H1 (cell line): ENCODE measurements around the gene IL18R1. TPM values are rescaled to one million over a fixed set of nuclear protein-coding genes. Genes with fewer than 3 reads are reported as not detected.

ENCODE experiments used
- CTCF ChIA-PET: fragments of 300-600 bp; sonication (Branson Sonifier 250); formaldehyde crosslinking; loops from one replicate; lab custom pipeline; 2021; ENCODE audit not compliant: partially characterized antibody; lab: Charles Lee
- POLR2A ChIA-PET: fragments of 300-600 bp; sonication (Branson Sonifier 250); formaldehyde crosslinking; loops from one replicate; lab custom pipeline; 2021; ENCODE audit warnings: inconsistent platforms; ENCODE audit not compliant: partially characterized antibody; lab: Charles Lee
- DNase-seq, 2 experiments: peaks; one replicate each; pipeline versions ENCODE4 v3.0.0 to v3.0.0-alpha.2; 2010 to 2022; ENCODE audit warnings: low spot score in 2 of 2, low read depth in 1 of 2, mixed read lengths in 1 of 2
- FAIRE-seq: peaks from 2 replicates; lab custom pipeline; 2011; peaks lifted over from hg19 to GRCh38; lab: Jason Lieb, UNC
- H2AFZ ChIP-seq: 2 replicates; pipeline ENCODE4 v1.8.1; 2012; ENCODE audit warnings: low read length, inconsistent platforms
- H2AK5ac ChIP-seq: 2 replicates; pipeline ENCODE4 v1.6.1; 2013; ENCODE audit warnings: low read depth, low read length
- H2BK120ac ChIP-seq: replicated peaks from 2 replicates; pipeline ENCODE3; 2013; ENCODE audit warnings: low read depth, low read length, inconsistent platforms
- H2BK12ac ChIP-seq: 2 replicates; pipeline ENCODE4 v1.6.1; 2013; ENCODE audit warnings: low read depth, low read length
- H2BK15ac ChIP-seq: 2 replicates; pipeline ENCODE4 v1.6.1; 2013; ENCODE audit warnings: low read length
- H2BK20ac ChIP-seq: 2 replicates; pipeline ENCODE4 v1.6.1; 2013; ENCODE audit warnings: low read length
- H2BK5ac ChIP-seq: 2 replicates; pipeline ENCODE4 v1.6.1; 2013; ENCODE audit warnings: low read depth, low read length
- H3K14ac ChIP-seq: 2 replicates; pipeline ENCODE4 v1.6.1; 2013; ENCODE audit warnings: inconsistent platforms; ENCODE audit not compliant: insufficient read length
- H3K18ac ChIP-seq: 2 replicates; pipeline ENCODE4 v1.6.1; 2013; ENCODE audit warnings: low read length; ENCODE audit errors: extremely low read depth
- H3K23ac ChIP-seq: 2 replicates; pipeline ENCODE4 v1.6.1; 2013; ENCODE audit warnings: inconsistent platforms; ENCODE audit not compliant: insufficient read length
- H3K23me2 ChIP-seq: 2 replicates; pipeline ENCODE4 v1.6.1; 2013; ENCODE audit warnings: low read depth, low read length
- H3K27ac ChIP-seq: 2 replicates; pipeline ENCODE4 v1.6.1; 2011; ENCODE audit warnings: low read depth, low read length, inconsistent platforms
- H3K27me3 ChIP-seq, 4 experiments: replicated peaks in 1 of 4; 1 replicate in 1 of 4; 2 replicates in 3 of 4; pipeline versions ENCODE4 v1.6.1 to v1.8.1; 2011 to 2013; ENCODE audit warnings: low read length in 3 of 4, mild to moderate bottlenecking in 3 of 4, inconsistent platforms in 2 of 4, mixed read lengths in 2 of 4, moderate library complexity in 1 of 4; ENCODE audit not compliant: control insufficient read depth in 3 of 4, insufficient read depth in 3 of 4; ENCODE audit errors: extremely low read depth in 1 of 4
- H3K36me3 ChIP-seq, 4 experiments: 2 replicates each; pipeline versions ENCODE4 v1.6.1 to v1.8.1; 2011 to 2013; ENCODE audit warnings: mild to moderate bottlenecking in 4 of 4, low read length in 3 of 4, moderate library complexity in 2 of 4, control low read depth in 1 of 4, inconsistent platforms in 1 of 4; ENCODE audit not compliant: insufficient read depth in 4 of 4, control insufficient read depth in 2 of 4
- H3K4ac ChIP-seq: replicated peaks from 2 replicates; pipeline ENCODE3; 2013; ENCODE audit warnings: low read length, low read depth, mixed read lengths, inconsistent platforms; ENCODE audit not compliant: insufficient read length
- H3K4me1 ChIP-seq, 4 experiments: replicated peaks in 1 of 4; 1 replicate in 1 of 4; 2 replicates in 3 of 4; pipeline versions ENCODE4 v1.6.1 to v1.8.1; 2011 to 2013; ENCODE audit warnings: low read length in 3 of 4, inconsistent platforms in 2 of 4, mixed read lengths in 1 of 4; ENCODE audit not compliant: insufficient read depth in 4 of 4, control insufficient read depth in 3 of 4
- H3K4me2 ChIP-seq, 2 experiments: 2 replicates each; pipeline versions ENCODE4 v1.6.1 to v1.8.1; 2011 to 2013; ENCODE audit warnings: low read depth in 2 of 2, low read length in 2 of 2, control low read depth in 1 of 2, inconsistent platforms in 1 of 2, mild to moderate bottlenecking in 1 of 2; ENCODE audit not compliant: insufficient read depth in 1 of 2
- H3K4me3 ChIP-seq, 4 experiments: fragments of 200-600, 300-600 bp in 1 of 4; sonication (generic), shearing (Covaris generic), sonication (Bioruptor Twin) in 1 of 4; 2 replicates each; pipeline versions ENCODE4 v1.5.1 to v1.8.1; 2011 to 2016; ENCODE audit warnings: low read length in 4 of 4, low read depth in 3 of 4, control low read depth in 2 of 4, inconsistent platforms in 2 of 4, mild to moderate bottlenecking in 2 of 4, mixed read lengths in 1 of 4, moderate library complexity in 1 of 4; ENCODE audit not compliant: insufficient read depth in 2 of 4; ENCODE audit errors: extremely low read depth in 1 of 4
- H3K56ac ChIP-seq: replicated peaks from 2 replicates; pipeline ENCODE3; 2013; ENCODE audit warnings: low read depth, mild to moderate bottlenecking, mixed read lengths, low read length, inconsistent platforms; ENCODE audit not compliant: insufficient read length
- H3K79me1 ChIP-seq: 2 replicates; pipeline ENCODE4 v1.6.1; 2013; ENCODE audit warnings: low read depth, low read length, control low read depth
- H3K79me2 ChIP-seq, 2 experiments: 2 replicates each; pipeline versions ENCODE4 v1.6.1 to v1.8.1; 2012 to 2013; ENCODE audit warnings: low read length in 2 of 2, mild to moderate bottlenecking in 2 of 2, inconsistent platforms in 1 of 2; ENCODE audit not compliant: insufficient read depth in 2 of 2, control insufficient read depth in 1 of 2
- H3K9ac ChIP-seq, 4 experiments: replicated peaks in 1 of 4; 1 replicate in 1 of 4; 2 replicates in 3 of 4; pipeline versions ENCODE4 v1.6.1 to v1.8.1; 2011 to 2013; ENCODE audit warnings: low read depth in 3 of 4, low read length in 3 of 4, control low read depth in 2 of 4, mild to moderate bottlenecking in 2 of 4, moderate library complexity in 2 of 4, inconsistent platforms in 1 of 4; ENCODE audit errors: extremely low read depth in 1 of 4
- H3K9me3 ChIP-seq, 2 experiments: 2 replicates each; pipeline versions ENCODE4 v1.6.1 to v1.8.1; 2012 to 2013; ENCODE audit warnings: mild to moderate bottlenecking in 2 of 2, moderate library complexity in 2 of 2, control low read depth in 1 of 2, inconsistent platforms in 1 of 2, low read depth in 1 of 2, low read length in 1 of 2, mixed read lengths in 1 of 2; ENCODE audit not compliant: insufficient read depth in 2 of 2
- H4K20me1 ChIP-seq, 2 experiments: replicated peaks in 1 of 2; 2 replicates each; pipeline versions ENCODE3 to v1.8.1; 2011 to 2013; ENCODE audit warnings: inconsistent platforms in 2 of 2, low read length in 2 of 2, mild to moderate bottlenecking in 1 of 2; ENCODE audit not compliant: insufficient read depth in 2 of 2, control insufficient read depth in 1 of 2
- H4K5ac ChIP-seq: 2 replicates; pipeline ENCODE4 v1.6.1; 2013; ENCODE audit warnings: low read length, low read depth, mixed read lengths, inconsistent platforms; ENCODE audit not compliant: insufficient read length
- H4K8ac ChIP-seq: 2 replicates; pipeline ENCODE4 v1.8.0; 2013; ENCODE audit warnings: mild to moderate bottlenecking, moderate library complexity, low read length, inconsistent platforms; ENCODE audit not compliant: insufficient read depth; ENCODE audit errors: extremely low read depth
- H4K91ac ChIP-seq: replicated peaks from 2 replicates; pipeline ENCODE3; 2013; ENCODE audit warnings: low read length, mixed read lengths, inconsistent platforms; ENCODE audit not compliant: insufficient read length
- JUN ChIP-seq: IDR thresholded peaks from 2 replicates; pipeline ENCODE4 v1.6.1; 2011; ENCODE audit warnings: low read depth, mild to moderate bottlenecking, improper control_type of control experiment, low read length
- KDM5A ChIP-seq: fragments of 200-600 bp; IDR thresholded peaks from 2 replicates; pipeline ENCODE4 v1.7.1; 2012; ENCODE audit warnings: mild to moderate bottlenecking, low read length, inconsistent platforms, mixed read lengths
- POU5F1 ChIP-seq: IDR thresholded peaks from 2 replicates; pipeline ENCODE4 v1.6.1; 2011; ENCODE audit warnings: low read depth, mild to moderate bottlenecking, low read length, moderate library complexity
- SUZ12 ChIP-seq: fragments of 200-600 bp; sonication (generic); IDR thresholded peaks from 2 replicates; pipeline ENCODE4 v1.6.1; 2012; ENCODE audit warnings: mild to moderate bottlenecking, inconsistent platforms, low read length, moderate library complexity, mixed read lengths
- ZNF274 ChIP-seq: IDR thresholded peaks from 2 replicates; pipeline ENCODE4 v1.7.0; 2012; ENCODE audit warnings: low read length, borderline replicate concordance; ENCODE audit errors: extremely low read depth
- WGBS, 2 experiments: shearing (Covaris generic) in 1 of 2; methylation state at CpG; one replicate each; pipeline versions ENCODE4 v1.1.6 to v1.1.7; 2013 to 2015; ENCODE audit warnings: low lambda C conversion rate in 2 of 2, mixed read lengths in 2 of 2, inconsistent platforms in 1 of 2, low coverage in 1 of 2, missing lambda C conversion rate in 1 of 2; ENCODE audit not compliant: insufficient replicate concordance in 2 of 2, insufficient coverage in 1 of 2, insufficient read length in 1 of 2; ENCODE audit errors: extremely low coverage in 1 of 2, missing lambda C conversion rate in 1 of 2; 5-methylcytosine and 5-hydroxymethylcytosine counted together
- polyA plus RNA-seq, 7 experiments: library from polyadenylated mRNA; depleted of rRNA in 3 of 7; stranded (reverse) in 5 of 7; unstranded in 2 of 7; fragments of >200 nt in 5 of 7; fragments of 200-250 nt in 2 of 7; gene quantifications; 1 replicate in 5 of 7; 2 replicates in 1 of 7; 4 replicates in 1 of 7; pipeline versions ENCODE4 v1.2.1 to v1.2.3, GENCODE V29; 2011 to 2013; ENCODE audit warnings: missing spikeins in 2 of 7, mixed read lengths in 2 of 7
- total RNA-seq: library from RNA; stranded (reverse); fragmentation: NEBNext Ultra II Directional; extraction: Animal tissue kit (Norgen Biotek cat#: 25700); gene quantifications from 2 replicates; pipeline ENCODE4 v1.2.1, GENCODE V29; 2021

The IL18R1 gene
- total and polyA plus RNA-seq, 2 of the 8 experiments (the other 6 are each of a cell fraction or from before 2014, with no cell fraction given): 0.54 TPM; not detected in 1

GRCh38 chr2:102439065-102439695 lies 83.6 kb downstream of the IL18R1 start:
- Histone ChIP-seq H4K8ac (no peak overlapping the region), H3K23me2 (no peaks in the 10 kb centered on the region), H3K4me1 (peaks cover 0 to 3% (median 0%) of the 10 kb centered on the region in 4 experiments; a peak in 1 of 7 replicates), H2AK5ac (no peak overlapping the region), H3K27ac (no peak overlapping the region), H3K36me3 (no peaks in the 10 kb centered on the region), H4K91ac (no peak overlapping the region), H3K9ac (no peak overlapping the region), H2BK12ac (no peak overlapping the region), H3K56ac (no peak overlapping the region), H2AFZ (no peak overlapping the region), H3K79me1 (no peaks in the 10 kb centered on the region), H3K23ac (no peak overlapping the region), H2BK120ac (no peak overlapping the region), H2BK15ac (no peak overlapping the region), H3K4ac (no peak overlapping the region), H3K4me2 (no peak overlapping the region), H3K14ac (no peak overlapping the region), H4K20me1 (no peaks in the 10 kb centered on the region), H3K18ac (no peak overlapping the region), H2BK5ac (no peak overlapping the region), H2BK20ac (no peak overlapping the region), H3K9me3 (no peaks in the 10 kb centered on the region), H4K5ac (no peak overlapping the region), H3K27me3 (no peaks in the 10 kb centered on the region), H3K79me2 (no peaks in the 10 kb centered on the region), H3K4me3 (no peak overlapping the region)
- ChIA-PET POLR2A (no interaction called here), CTCF (interaction anchor here (0.5 to 1.3 kb wide), 5 partner anchors 9 to 433 kb away, joined by 3 to 4 read pairs (median 3); partner anchors contain the start of gene SLC9A4)
- no peak for FAIRE-seq
- no peak for DNase-seq
- no peak for TF ChIP-seq ZNF274
- TF ChIP-seq POU5F1: no peak
- no peak for TF ChIP-seq JUN
- TF ChIP-seq KDM5A: no peak
- TF ChIP-seq SUZ12: no peak
- 74% methylated on average over 6 of the region's 6 CpGs; no CpG with 5 or more reads in 1 of the 2 experiments for WGBS, 2 experiments
